Measurements from ENCODE around the gene SMDT1. TPM values are rescaled to one million over a fixed set of nuclear protein-coding genes. Genes with fewer than 3 reads are reported as not detected.
"Not testable (repeated sequence)": the region's sequence is repeated elsewhere in the genome, so short reads cannot be mapped to it uniquely, and the experiment has no call there.

SMDT1 gene
- polyA plus RNA-seq, 1 donor from 2014 or later: 42.8 TPM

DNA sequence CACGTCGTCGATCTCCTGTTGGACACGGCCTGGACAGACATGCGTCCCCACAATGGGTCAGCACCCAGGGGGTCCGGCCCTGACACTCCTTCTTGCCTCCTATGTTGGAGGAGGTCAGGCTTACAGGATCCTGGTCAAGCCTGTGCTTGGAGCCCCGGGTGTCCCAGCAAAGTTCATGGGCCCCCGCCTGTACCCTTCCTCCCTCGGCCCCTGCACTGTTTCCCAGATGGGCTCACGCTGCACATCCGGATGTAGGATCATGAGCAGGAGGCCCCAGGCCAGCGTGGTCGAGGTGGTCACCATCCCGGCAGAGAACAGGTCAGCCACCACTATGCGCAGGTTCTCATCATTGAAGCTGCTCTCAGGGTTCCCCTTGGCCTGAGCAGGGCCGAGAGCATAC is 48.1 kb downstream of the SMDT1 start:
- no peak overlapping the region for H3K27ac ChIP-seq (ENCODE audit: low read length)
- no peaks in the 10 kb centered on the region for H4K20me1 ChIP-seq (ENCODE audit: insufficient read depth)
- no peaks in the 10 kb centered on the region for H3K79me2 ChIP-seq (replicated peaks; ENCODE audit: insufficient read depth, low read length)
- no peaks in the 10 kb centered on the region for H3K9me2 ChIP-seq (ENCODE audit: insufficient read depth, low read length)
- H3K9me3 ChIP-seq (ENCODE audit: low read length): no peaks in the 10 kb centered on the region
- no peak overlapping the region for H3K9ac ChIP-seq (ENCODE audit: low read length)
- H3K36me3 ChIP-seq (ENCODE audit: insufficient read depth, low read length): no peaks in the 10 kb centered on the region
- H3K4me3 ChIP-seq (ENCODE audit: low read length): no peak overlapping the region
- H3F3A ChIP-seq (ENCODE audit: insufficient read depth, low read length, poor library complexity, severe bottlenecking): no peaks in the 10 kb centered on the region
- H3K4me2 ChIP-seq (ENCODE audit: low read length): no peak overlapping the region
- no peak for TF ChIP-seq POLR2AphosphoS5 (IDR thresholded peaks at IDR 0.05)
- H3K27me3 ChIP-seq (ENCODE audit: insufficient read depth, low read depth, low read length): no peaks in the 10 kb centered on the region
- no peak overlapping the region for H2AFZ ChIP-seq (ENCODE audit: low read depth, low read length)

- not testable (repeated sequence) for H3K36me3 ChIP-seq (ENCODE audit: insufficient read depth, low read length); H3K4me3 ChIP-seq (ENCODE audit: low read length); H3K9ac ChIP-seq (ENCODE audit: low read length); H3K27me3 ChIP-seq (ENCODE audit: insufficient read depth, low read depth, low read length); H3K79me2 ChIP-seq (replicated peaks; ENCODE audit: insufficient read depth, low read length); H4K20me1 ChIP-seq (ENCODE audit: insufficient read depth); H2AFZ ChIP-seq (ENCODE audit: low read depth, low read length); H3K9me3 ChIP-seq (ENCODE audit: low read length); H3K4me2 ChIP-seq (ENCODE audit: low read length); H3F3A ChIP-seq (ENCODE audit: insufficient read depth, low read length, poor library complexity, severe bottlenecking); H3K9me2 ChIP-seq (ENCODE audit: insufficient read depth, low read length); H3K27ac ChIP-seq (ENCODE audit: low read length)
These were observed 48.5 kb downstream of the SMDT1 start for GRCh38 chr22:42128007-42128406.

DNA sequence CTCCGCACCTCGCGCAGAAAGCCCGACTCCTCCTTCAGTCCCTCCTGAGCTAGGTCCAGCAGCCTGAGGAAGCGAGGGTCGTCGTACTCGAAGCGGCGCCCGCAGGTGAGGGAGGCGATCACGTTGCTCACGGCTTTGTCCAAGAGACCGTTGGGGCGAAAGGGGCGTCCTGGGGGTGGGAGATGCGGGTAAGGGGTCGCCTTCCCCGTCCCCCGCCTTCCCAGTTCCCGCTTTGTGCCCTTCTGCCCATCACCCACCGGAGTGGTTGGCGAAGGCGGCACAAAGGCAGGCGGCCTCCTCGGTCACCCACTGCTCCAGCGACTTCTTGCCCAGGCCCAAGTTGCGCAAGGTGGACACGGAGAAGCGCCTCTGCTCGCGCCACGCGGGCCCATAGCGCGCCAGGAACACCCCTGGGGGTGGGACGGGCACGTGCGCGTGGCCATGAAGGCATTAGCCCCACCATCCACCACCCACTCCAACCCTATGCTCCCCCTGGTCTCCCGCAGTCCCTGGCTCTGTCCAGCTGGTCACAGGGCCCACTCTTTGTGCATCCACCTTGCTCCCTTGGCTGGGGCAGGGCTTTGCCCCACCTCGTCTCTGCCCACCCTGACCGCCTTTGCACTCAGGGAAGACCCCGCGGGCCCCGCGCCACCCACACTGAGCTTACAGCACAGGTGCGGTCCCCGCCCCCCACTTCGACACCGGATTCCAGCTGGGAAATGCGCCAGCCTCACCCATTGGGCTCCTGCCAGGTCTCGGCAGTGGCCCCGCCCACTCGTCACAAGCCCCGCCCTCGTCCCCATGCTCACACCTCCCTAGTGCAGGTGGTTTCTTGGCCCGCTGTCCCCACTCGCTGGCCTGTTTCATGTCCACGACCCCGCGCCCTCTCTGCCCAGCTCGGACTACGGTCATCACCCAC is 49.5 kb downstream of the SMDT1 start:
- not testable (repeated sequence) for H3F3A ChIP-seq (ENCODE audit: insufficient read depth, low read length, poor library complexity, severe bottlenecking); H3K9ac ChIP-seq (ENCODE audit: low read length); H4K20me1 ChIP-seq (ENCODE audit: insufficient read depth); H3K4me2 ChIP-seq (ENCODE audit: low read length); H3K4me3 ChIP-seq (ENCODE audit: low read length); H2AFZ ChIP-seq (ENCODE audit: low read depth, low read length); H3K27ac ChIP-seq (ENCODE audit: low read length); H3K9me3 ChIP-seq (ENCODE audit: low read length); H3K79me2 ChIP-seq (replicated peaks; ENCODE audit: insufficient read depth, low read length); H3K36me3 ChIP-seq (ENCODE audit: insufficient read depth, low read length); H3K27me3 ChIP-seq (ENCODE audit: insufficient read depth, low read depth, low read length); H3K9me2 ChIP-seq (ENCODE audit: insufficient read depth, low read length)

DNA sequence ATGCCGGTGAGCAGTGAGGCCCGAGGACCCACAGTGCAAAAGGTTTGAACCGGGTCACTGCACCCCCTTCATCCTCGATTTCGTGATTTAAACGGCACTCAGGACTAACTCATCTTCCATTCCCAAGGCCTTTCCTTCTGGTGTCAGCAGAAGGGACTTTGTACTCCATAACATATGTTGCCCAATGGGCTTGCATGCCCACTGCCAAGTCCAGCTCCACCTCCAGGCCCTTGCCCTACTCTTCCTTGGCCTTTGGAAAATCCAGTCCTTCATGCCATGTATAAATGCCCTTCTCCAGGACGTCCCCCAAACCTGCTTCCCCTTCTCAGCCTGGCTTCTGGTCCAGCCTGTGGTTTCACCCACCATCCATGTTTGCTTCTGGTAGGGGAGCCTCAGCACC is 50.7 kb downstream of the SMDT1 start:
- H3K27me3 ChIP-seq (ENCODE audit: insufficient read depth, low read depth, low read length); H4K20me1 ChIP-seq (ENCODE audit: insufficient read depth); H3F3A ChIP-seq (ENCODE audit: insufficient read depth, low read length, poor library complexity, severe bottlenecking); H2AFZ ChIP-seq (ENCODE audit: low read depth, low read length); H3K9ac ChIP-seq (ENCODE audit: low read length); H3K27ac ChIP-seq (ENCODE audit: low read length); H3K4me3 ChIP-seq (ENCODE audit: low read length); H3K9me2 ChIP-seq (ENCODE audit: insufficient read depth, low read length); H3K9me3 ChIP-seq (ENCODE audit: low read length); H3K4me2 ChIP-seq (ENCODE audit: low read length); H3K36me3 ChIP-seq (ENCODE audit: insufficient read depth, low read length); H3K79me2 ChIP-seq (replicated peaks; ENCODE audit: insufficient read depth, low read length): not testable (repeated sequence)

DNA sequence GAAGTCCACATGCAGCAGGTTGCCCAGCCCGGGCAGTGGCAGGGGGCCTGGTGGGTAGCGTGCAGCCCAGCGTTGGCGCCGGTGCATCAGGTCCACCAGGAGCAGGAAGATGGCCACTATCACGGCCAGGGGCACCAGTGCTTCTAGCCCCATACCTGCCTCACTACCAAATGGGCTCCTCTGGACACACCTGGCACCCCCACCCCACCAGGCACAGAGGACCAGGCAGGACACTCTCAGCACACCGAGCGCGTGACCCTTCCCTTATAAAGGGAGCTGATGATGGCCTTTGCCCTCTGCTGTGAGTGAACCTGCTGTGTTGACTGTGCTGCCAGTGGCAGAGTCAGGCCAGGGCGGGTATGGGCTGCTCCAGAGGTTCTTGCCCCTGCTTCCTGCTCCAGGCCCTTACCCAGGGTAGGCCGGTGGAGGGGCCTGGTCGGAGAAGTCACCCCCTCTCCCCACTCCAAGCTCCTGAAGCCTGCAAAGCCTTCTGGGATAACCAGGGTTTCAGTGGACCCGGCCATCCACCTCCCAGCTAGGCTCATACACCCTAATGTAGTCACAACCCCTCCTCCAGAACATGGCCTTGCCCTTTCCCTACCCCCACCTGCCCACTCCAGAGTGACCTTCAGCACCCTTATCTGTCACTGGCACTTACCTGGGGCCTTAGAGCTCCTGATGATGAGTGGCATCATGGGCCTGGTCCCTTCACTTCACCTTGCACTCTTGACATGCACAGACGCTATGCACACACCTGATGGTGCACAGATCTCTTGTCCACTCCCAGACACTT is 51.3 kb downstream of the SMDT1 start, which contains the start of gene CYP2D6:
CYP2D6 (minus strand) TSS at position 172 of the 793 bp plus-strand sequence; CDS start at position 153, 19 bp downstream.
- not testable (repeated sequence) for H3K9ac ChIP-seq (ENCODE audit: low read length); H3K36me3 ChIP-seq (ENCODE audit: insufficient read depth, low read length); H3K9me2 ChIP-seq (ENCODE audit: insufficient read depth, low read length); H3K9me3 ChIP-seq (ENCODE audit: low read length); H3K27me3 ChIP-seq (ENCODE audit: insufficient read depth, low read depth, low read length); H3F3A ChIP-seq (ENCODE audit: insufficient read depth, low read length, poor library complexity, severe bottlenecking); H3K4me2 ChIP-seq (ENCODE audit: low read length); H3K4me3 ChIP-seq (ENCODE audit: low read length); H3K27ac ChIP-seq (ENCODE audit: low read length); H4K20me1 ChIP-seq (ENCODE audit: insufficient read depth); H3K79me2 ChIP-seq (replicated peaks; ENCODE audit: insufficient read depth, low read length); H2AFZ ChIP-seq (ENCODE audit: low read depth, low read length)
